HG03064 (cell line): Measurements from ENCODE around the gene HLA-DPB1.

Experiments
- ATAC-seq: cut with Tn5 transposase; IDR thresholded peaks from one replicate; pipeline ENCODE4 v1.9.1; 2021; ENCODE audit warnings: low read depth; ENCODE audit not compliant: unreplicated experiment

The HLA-DPB1 gene

DNA sequence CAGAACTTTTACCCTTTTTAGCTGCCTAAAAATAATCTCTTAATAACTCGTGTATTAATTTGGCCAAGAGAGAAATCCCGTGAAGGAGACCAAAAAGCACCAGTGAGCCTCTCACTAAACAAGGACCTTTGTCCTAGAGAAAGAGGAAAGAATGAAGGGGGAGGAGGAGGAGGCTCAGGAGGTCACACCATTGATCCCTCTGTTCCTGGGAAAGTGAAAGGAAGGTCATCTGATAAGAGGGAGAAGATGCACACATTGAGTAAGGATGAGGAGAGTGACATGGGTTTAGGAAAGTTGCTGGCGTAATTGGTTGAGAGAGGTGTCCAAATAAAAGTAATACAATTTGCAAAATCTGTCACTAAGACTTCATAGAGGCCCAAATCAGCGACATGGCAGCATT is 49.2 kb downstream of the HLA-DPB1 start:
- no peak for ATAC-seq

GRCh38 chr6:33126101-33126714 is 50.4 kb downstream of the HLA-DPB1 start:
- ATAC-seq: no peak

GRCh38 chr6:33128318-33128717 is 52.5 kb downstream of the HLA-DPB1 start:
- no peak for ATAC-seq

GRCh38 chr6:33132081-33132524 is 56.3 kb downstream of the HLA-DPB1 start:
- no peak for ATAC-seq

DNA sequence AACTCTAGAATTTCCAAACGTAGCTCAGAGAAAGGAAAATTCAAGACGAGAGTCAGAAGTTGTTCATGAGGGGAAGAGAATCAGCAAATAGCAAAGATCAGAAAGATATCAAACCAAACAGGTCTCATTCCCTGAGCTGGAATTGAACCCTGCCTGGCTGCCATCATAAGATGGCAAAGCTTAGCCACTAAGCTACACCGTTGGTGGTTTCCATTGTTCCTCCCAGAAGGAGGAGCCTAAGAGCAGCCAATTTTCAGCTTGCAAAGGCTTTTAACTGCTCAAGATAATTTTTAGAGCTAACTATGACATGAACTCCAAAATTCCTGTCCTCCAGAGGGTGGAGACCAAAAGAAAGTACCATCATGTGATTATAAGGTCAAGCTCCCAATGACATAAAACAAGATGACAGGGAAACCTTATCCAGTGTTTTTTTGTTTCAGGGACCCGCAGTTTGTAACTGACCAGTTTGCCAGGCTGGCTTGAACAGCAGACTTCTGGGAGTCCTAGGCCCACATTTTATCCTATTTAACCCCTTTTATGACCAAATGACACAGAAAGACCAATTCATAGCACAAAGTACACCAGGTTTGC is 60.6 kb downstream of the HLA-DPB1 start:
- ATAC-seq: no peak
